HepG2 (cell line): Measurements from ENCODE around the gene EYA2.

Experiments
- HNF4A ChIP-seq: sonication (generic); formaldehyde crosslinking; IDR thresholded peaks from 2 replicates; pipeline ENCODE4 v1.4.0; 2020; ENCODE audit warnings: missing genetic modification reagents
- MAFK ChIP-seq, 2 experiments: IDR thresholded peaks in 1 of 2; conservative IDR thresholded peaks in 1 of 2; 2 replicates each; pipeline ENCODE4 v1.6.1; 2011; ENCODE audit warnings: improper control_type of control experiment in 2 of 2, low read length in 2 of 2
- PRDM10 ChIP-seq: sonication (generic); formaldehyde crosslinking; IDR thresholded peaks from 2 replicates; pipeline ENCODE4 v1.4.0; 2020; ENCODE audit warnings: low read depth, missing genetic modification reagents
- SIN3B ChIP-seq: fragments of 150-350 bp; IDR thresholded peaks from 2 replicates; pipeline ENCODE4 v1.6.1; 2014; ENCODE audit warnings: low read length
- SMAD3 ChIP-seq: sonication (generic); formaldehyde crosslinking; IDR thresholded peaks from 2 replicates; pipeline ENCODE4 v1.4.0; 2020; ENCODE audit warnings: missing genetic modification reagents
- ZFX ChIP-seq: sonication (generic); formaldehyde crosslinking; IDR thresholded peaks from 2 replicates; pipeline ENCODE4 v1.4.0; 2020; ENCODE audit warnings: mild to moderate bottlenecking, low read depth, missing genetic modification reagents, moderate library complexity

- TF ChIP-seq ZFX (CRISPR knock-in tag): no peak
- no peak for TF ChIP-seq SIN3B
- TF ChIP-seq SMAD3: no peak
- no peak for TF ChIP-seq HNF4A (CRISPR knock-in tag)
- TF ChIP-seq PRDM10 (CRISPR knock-in tag): no peak
- TF ChIP-seq MAFK (conservative IDR thresholded peaks at IDR 0.05 in 1 of 2, IDR thresholded peaks at IDR 0.05 in 1 of 2; ENCODE audit: low read length in 2 of 2): no peak
Measured at GRCh38 chr20:46992640-46993035, 98.0 kb downstream of the EYA2 start.
